GM12891 (cell line): ENCODE measurements around the gene TNFRSF12A.
"Not testable (repeated sequence)": the region's sequence is repeated elsewhere in the genome, so short reads cannot be mapped to it uniquely, and the experiment has no call there.

Experiments used
- DNase-seq: peaks from one replicate; pipeline ENCODE4 v3.0.0; 2011; ENCODE audit warnings: low spot score; ENCODE audit not compliant: insufficient read length
- FAIRE-seq: peaks from 2 replicates; lab custom pipeline; 2011; peaks lifted over from hg19 to GRCh38; lab: Jason Lieb, UNC
- PAX5 ChIP-seq: IDR thresholded peaks from 2 replicates; pipeline ENCODE4 v1.6.1; 2011; ENCODE audit warnings: low read length, moderate library complexity, mild to moderate bottlenecking; ENCODE audit not compliant: insufficient read depth, severe bottlenecking
- POLR2A ChIP-seq: IDR thresholded peaks from 2 replicates; pipeline ENCODE4 v1.6.1; 2011; ENCODE audit warnings: low read depth, low read length, control low read depth
- POLR2AphosphoS5 ChIP-seq: IDR thresholded peaks from 2 replicates; pipeline ENCODE4 v1.6.1; 2011; ENCODE audit warnings: low read depth, low read length, control low read depth
- POU2F2 ChIP-seq: IDR thresholded peaks from 2 replicates; pipeline ENCODE4 v1.6.1; 2011; ENCODE audit warnings: low read depth, mild to moderate bottlenecking, control low read depth, low read length, moderate library complexity
- SPI1 ChIP-seq: IDR thresholded peaks from 2 replicates; pipeline ENCODE4 v1.6.1; 2011; ENCODE audit warnings: low read depth, low read length, control low read depth
- TAF1 ChIP-seq: IDR thresholded peaks from 2 replicates; pipeline ENCODE4 v1.6.1; 2011; ENCODE audit warnings: low read depth, low read length, control low read depth

The TNFRSF12A gene

GRCh38 chr16:3044708-3045107, 24.5 kb downstream of the TNFRSF12A start:
- FAIRE-seq, result no peak
- TF ChIP-seq POU2F2 (no peak), POLR2AphosphoS5 (no peak), TAF1 (no peak), SPI1 (no peak), PAX5 (no peak), POLR2A (no peak)
- no peak for DNase-seq

- FAIRE-seq, result peak; percentile 51
- no peak for DNase-seq
- peak; percentile 81 for TF ChIP-seq SPI1
- TF ChIP-seq POLR2A, result no peak
- no peak for TF ChIP-seq TAF1
- TF ChIP-seq POLR2AphosphoS5, result no peak
Observed at GRCh38 chr16:3045758-3046640, 25.8 kb downstream of the TNFRSF12A start, which contains the start of gene MMP25. Gene MMP25 (plus strand): TSS chr16:3046561. CDS start chr16:3046918, 357 bp downstream.

- DNase-seq (no peak), FAIRE-seq (no peak)
- TF ChIP-seq SPI1 (no peak), PAX5 (no peak), TAF1 (no peak), POU2F2 (no peak), POLR2A (no peak), POLR2AphosphoS5 (no peak)
Observed at GRCh38 chr16:3046641-3047386, 26.6 kb downstream of the TNFRSF12A start.

GRCh38 chr16:3047387-3047720, 27.2 kb downstream of the TNFRSF12A start:
- DNase-seq (no peak), FAIRE-seq (no peak)
- TF ChIP-seq SPI1, result no peak
- TF ChIP-seq POLR2AphosphoS5, result no peak
- no peak for TF ChIP-seq PAX5
- no peak for TF ChIP-seq POU2F2
- no peak for TF ChIP-seq POLR2A
- no peak for TF ChIP-seq TAF1

GRCh38 chr16:3049921-3050481, 29.8 kb downstream of the TNFRSF12A start:
- no peak for TF ChIP-seq POLR2AphosphoS5
- no peak for TF ChIP-seq POLR2A
- no peak for TF ChIP-seq SPI1
- TF ChIP-seq POU2F2, result no peak
- no peak for TF ChIP-seq PAX5
- TF ChIP-seq TAF1, result no peak
- no peak for DNase-seq
- FAIRE-seq, result no peak

GRCh38 chr16:3050487-3050886, 30.3 kb downstream of the TNFRSF12A start:
- FAIRE-seq (peak; percentile 65), DNase-seq (no peak)
- TF ChIP-seq SPI1 (no peak), POLR2A (no peak), TAF1 (no peak), POU2F2 (no peak), POLR2AphosphoS5 (no peak), PAX5 (no peak)

- no peak for FAIRE-seq
- DNase-seq, result no peak
- TF ChIP-seq TAF1 (no peak), POLR2AphosphoS5 (no peak), POU2F2 (no peak), SPI1 (no peak), POLR2A (no peak), PAX5 (no peak)
Observed at GRCh38 chr16:3051009-3051408, 30.8 kb downstream of the TNFRSF12A start.

GRCh38 chr16:3051494-3051893, 31.3 kb downstream of the TNFRSF12A start:
- FAIRE-seq (no peak), DNase-seq (no peak)
- TF ChIP-seq POLR2A (no peak), TAF1 (no peak), SPI1 (no peak), POU2F2 (no peak)

GRCh38 chr16:3052571-3053329, 32.6 kb downstream of the TNFRSF12A start:
- DNase-seq, result not testable (repeated sequence)
- peak; percentile 38 for FAIRE-seq

- FAIRE-seq, DNase-seq: not testable (repeated sequence)
Observed at GRCh38 chr16:3053330-3053710, 33.2 kb downstream of the TNFRSF12A start.
